ENCODE data around the gene MYOZ2.

Gene MYOZ2

GRCh38 chr4:119104644-119105273 lies 30.9 kb upstream of the MYOZ2 start:
- Histone ChIP-seq H3K4me1 (ENCODE audit: control insufficient read depth, insufficient read depth, low read length, poor library complexity, severe bottlenecking) (no peaks in the 10 kb centered on the region), H3K36me3 (ENCODE audit: control insufficient read depth, insufficient read depth, low read length) (no peaks in the 10 kb centered on the region), H3K4me3 (ENCODE audit: insufficient read depth, low read depth, low read length, poor library complexity, severe bottlenecking) (no peak overlapping the region), H3K27ac (ENCODE audit: insufficient read depth, low read length, poor library complexity, severe bottlenecking) (no peak overlapping the region), H3K27me3 (replicated peaks; ENCODE audit: control insufficient read depth, insufficient read depth, low read length, poor library complexity, severe bottlenecking) (no peaks in the 10 kb centered on the region), H3K9me3 (ENCODE audit: control insufficient read depth, low read length) (no peaks in the 10 kb centered on the region)
- no peak for DNase-seq

- H3K36me3 ChIP-seq (ENCODE audit: control insufficient read depth, insufficient read depth, low read length): no peaks in the 10 kb centered on the region
- H3K27me3 ChIP-seq (replicated peaks; ENCODE audit: control insufficient read depth, insufficient read depth, low read length, poor library complexity, severe bottlenecking): no peaks in the 10 kb centered on the region
- no peak overlapping the region for H3K4me3 ChIP-seq (ENCODE audit: insufficient read depth, low read depth, low read length, poor library complexity, severe bottlenecking)
- H3K9me3 ChIP-seq (ENCODE audit: control insufficient read depth, low read length): no peaks in the 10 kb centered on the region
- DNase-seq: no peak
- no peaks in the 10 kb centered on the region for H3K4me1 ChIP-seq (ENCODE audit: control insufficient read depth, insufficient read depth, low read length, poor library complexity, severe bottlenecking)
- H3K27ac ChIP-seq (ENCODE audit: insufficient read depth, low read length, poor library complexity, severe bottlenecking): no peak overlapping the region
Observed at GRCh38 chr4:119105605-119106004, 30.0 kb upstream of the MYOZ2 start.

GRCh38 chr4:119106036-119107000 lies 29.3 kb upstream of the MYOZ2 start:
- Histone ChIP-seq H3K4me3 (ENCODE audit: insufficient read depth, low read depth, low read length, poor library complexity, severe bottlenecking) (no peak overlapping the region), H3K36me3 (ENCODE audit: control insufficient read depth, insufficient read depth, low read length) (no peaks in the 10 kb centered on the region), H3K9me3 (ENCODE audit: control insufficient read depth, low read length) (no peaks in the 10 kb centered on the region), H3K27ac (ENCODE audit: insufficient read depth, low read length, poor library complexity, severe bottlenecking) (no peak overlapping the region), H3K27me3 (replicated peaks; ENCODE audit: control insufficient read depth, insufficient read depth, low read length, poor library complexity, severe bottlenecking) (no peaks in the 10 kb centered on the region), H3K4me1 (ENCODE audit: control insufficient read depth, insufficient read depth, low read length, poor library complexity, severe bottlenecking) (no peaks in the 10 kb centered on the region)
- DNase-seq: no peak

- no peak for DNase-seq
- Histone ChIP-seq H3K4me3 (ENCODE audit: insufficient read depth, low read depth, low read length, poor library complexity, severe bottlenecking) (no peak overlapping the region), H3K27me3 (replicated peaks; ENCODE audit: control insufficient read depth, insufficient read depth, low read length, poor library complexity, severe bottlenecking) (no peaks in the 10 kb centered on the region), H3K27ac (ENCODE audit: insufficient read depth, low read length, poor library complexity, severe bottlenecking) (no peak overlapping the region), H3K36me3 (ENCODE audit: control insufficient read depth, insufficient read depth, low read length) (no peaks in the 10 kb centered on the region), H3K9me3 (ENCODE audit: control insufficient read depth, low read length) (no peaks in the 10 kb centered on the region), H3K4me1 (ENCODE audit: control insufficient read depth, insufficient read depth, low read length, poor library complexity, severe bottlenecking) (no peaks in the 10 kb centered on the region)
Observed at GRCh38 chr4:119110121-119110520, 25.5 kb upstream of the MYOZ2 start.

GRCh38 chr4:119111296-119111695 lies 24.3 kb upstream of the MYOZ2 start:
- no peaks in the 10 kb centered on the region for H3K27me3 ChIP-seq (replicated peaks; ENCODE audit: control insufficient read depth, insufficient read depth, low read length, poor library complexity, severe bottlenecking)
- H3K9me3 ChIP-seq (ENCODE audit: control insufficient read depth, low read length): no peaks in the 10 kb centered on the region
- no peak for DNase-seq
- no peaks in the 10 kb centered on the region for H3K4me1 ChIP-seq (ENCODE audit: control insufficient read depth, insufficient read depth, low read length, poor library complexity, severe bottlenecking)
- H3K36me3 ChIP-seq (ENCODE audit: control insufficient read depth, insufficient read depth, low read length): no peaks in the 10 kb centered on the region
- H3K4me3 ChIP-seq (ENCODE audit: insufficient read depth, low read depth, low read length, poor library complexity, severe bottlenecking): no peak overlapping the region
- H3K27ac ChIP-seq (ENCODE audit: insufficient read depth, low read length, poor library complexity, severe bottlenecking): no peak overlapping the region

- Histone ChIP-seq H3K27me3 (replicated peaks; ENCODE audit: control insufficient read depth, insufficient read depth, low read length, poor library complexity, severe bottlenecking) (no peaks in the 10 kb centered on the region), H3K36me3 (ENCODE audit: control insufficient read depth, insufficient read depth, low read length) (no peaks in the 10 kb centered on the region), H3K4me3 (ENCODE audit: insufficient read depth, low read depth, low read length, poor library complexity, severe bottlenecking) (no peak overlapping the region), H3K9me3 (ENCODE audit: control insufficient read depth, low read length) (no peaks in the 10 kb centered on the region), H3K4me1 (ENCODE audit: control insufficient read depth, insufficient read depth, low read length, poor library complexity, severe bottlenecking) (no peaks in the 10 kb centered on the region), H3K27ac (ENCODE audit: insufficient read depth, low read length, poor library complexity, severe bottlenecking) (no peak overlapping the region)
- DNase-seq: no peak
Observed at GRCh38 chr4:119113033-119113655, 22.5 kb upstream of the MYOZ2 start.

GRCh38 chr4:119116021-119116420 lies 19.6 kb upstream of the MYOZ2 start:
- no peaks in the 10 kb centered on the region for H3K36me3 ChIP-seq (ENCODE audit: control insufficient read depth, insufficient read depth, low read length)
- H3K4me1 ChIP-seq (ENCODE audit: control insufficient read depth, insufficient read depth, low read length, poor library complexity, severe bottlenecking): no peaks in the 10 kb centered on the region
- H3K27ac ChIP-seq (ENCODE audit: insufficient read depth, low read length, poor library complexity, severe bottlenecking): no peak overlapping the region
- H3K4me3 ChIP-seq (ENCODE audit: insufficient read depth, low read depth, low read length, poor library complexity, severe bottlenecking): no peak overlapping the region
- no peaks in the 10 kb centered on the region for H3K27me3 ChIP-seq (replicated peaks; ENCODE audit: control insufficient read depth, insufficient read depth, low read length, poor library complexity, severe bottlenecking)
- DNase-seq: no peak
- no peaks in the 10 kb centered on the region for H3K9me3 ChIP-seq (ENCODE audit: control insufficient read depth, low read length)

GRCh38 chr4:119116925-119117900 lies 18.4 kb upstream of the MYOZ2 start:
- Histone ChIP-seq H3K36me3 (ENCODE audit: control insufficient read depth, insufficient read depth, low read length) (no peaks in the 10 kb centered on the region), H3K4me1 (ENCODE audit: control insufficient read depth, insufficient read depth, low read length, poor library complexity, severe bottlenecking) (no peaks in the 10 kb centered on the region), H3K27me3 (replicated peaks; ENCODE audit: control insufficient read depth, insufficient read depth, low read length, poor library complexity, severe bottlenecking) (no peaks in the 10 kb centered on the region), H3K9me3 (ENCODE audit: control insufficient read depth, low read length) (no peaks in the 10 kb centered on the region), H3K27ac (ENCODE audit: insufficient read depth, low read length, poor library complexity, severe bottlenecking) (no peak overlapping the region), H3K4me3 (ENCODE audit: insufficient read depth, low read depth, low read length, poor library complexity, severe bottlenecking) (no peak overlapping the region)
- DNase-seq: no peak

- DNase-seq: no peak
- H3K4me3 ChIP-seq (ENCODE audit: insufficient read depth, low read depth, low read length, poor library complexity, severe bottlenecking): no peak overlapping the region
Observed at GRCh38 chr4:119118397-119118796, 17.2 kb upstream of the MYOZ2 start.

More at GRCh38 chr4:119118397-119118796, 17.2 kb upstream of the MYOZ2 start:
- Histone ChIP-seq H3K4me1 (ENCODE audit: control insufficient read depth, insufficient read depth, low read length, poor library complexity, severe bottlenecking) (no peaks in the 10 kb centered on the region), H3K9me3 (ENCODE audit: control insufficient read depth, low read length) (no peaks in the 10 kb centered on the region), H3K27me3 (replicated peaks; ENCODE audit: control insufficient read depth, insufficient read depth, low read length, poor library complexity, severe bottlenecking) (no peaks in the 10 kb centered on the region), H3K36me3 (ENCODE audit: control insufficient read depth, insufficient read depth, low read length) (no peaks in the 10 kb centered on the region), H3K27ac (ENCODE audit: insufficient read depth, low read length, poor library complexity, severe bottlenecking) (no peak overlapping the region)
